ENCODE results near the gene PTPRT. TPM values are rescaled to one million over a fixed set of nuclear protein-coding genes. Genes with fewer than 3 reads are reported as not detected.

The PTPRT gene
- total and polyA plus RNA-seq, 4 donors = 0.14 to 2.8 (median 0.40) TPM

DNA sequence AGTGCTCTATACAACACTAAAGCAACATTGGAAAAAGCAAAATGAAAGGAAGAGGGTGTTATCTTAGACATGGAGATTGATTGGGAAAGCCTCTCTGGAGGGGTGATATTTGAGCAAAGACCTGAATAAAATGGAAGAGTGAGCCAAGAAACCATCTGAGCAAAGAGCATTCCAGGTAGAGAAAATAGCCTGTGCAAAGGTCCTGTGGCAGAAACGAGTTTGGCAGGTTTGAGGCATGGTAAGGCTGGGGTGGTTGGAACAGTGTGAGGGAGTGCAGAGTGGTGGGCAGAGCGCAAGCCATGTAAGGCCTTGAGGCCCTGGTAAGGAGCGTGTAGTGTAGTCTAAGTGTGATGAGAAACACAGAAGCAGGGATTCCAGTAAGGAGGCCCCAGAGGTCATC is 40.0 kb upstream of the PTPRT start:
- H3K4me1 ChIP-seq (ENCODE audit: control insufficient read depth in 4 of 4, insufficient read depth in 4 of 4, low read length in 3 of 4) = no peaks in the 10 kb centered on the region
- H3K4me3 ChIP-seq (ENCODE audit: low read depth in 1 of 3, low read length in 3 of 3) = no peak overlapping the region
- H3K9ac ChIP-seq (ENCODE audit: low read depth in 1 of 2, low read length in 2 of 2) = no peak overlapping the region
- DNase-seq (ENCODE audit: low spot score) = no peak
- H3K27me3 ChIP-seq (ENCODE audit: control insufficient read depth in 4 of 4, insufficient read depth in 4 of 4, low read length in 3 of 4) = peaks cover 0 to 5% (median 2%) of the 10 kb centered on the region in 4 donors
- 74% methylated on average over 3 of the region's 3 CpGs for WGBS
- H3K36me3 ChIP-seq (ENCODE audit: control insufficient read depth in 4 of 4, insufficient read depth in 3 of 4, low read depth in 1 of 4, low read length in 3 of 4) = no peaks in the 10 kb centered on the region
- TF ChIP-seq ATF3 (IDR thresholded peaks at IDR 0.05) = no peak
- no peaks in the 10 kb centered on the region for H3K9me3 ChIP-seq (ENCODE audit: control insufficient read depth in 4 of 4, low read length in 3 of 4)
- no peak overlapping the region for H3K27ac ChIP-seq (ENCODE audit: low read depth in 1 of 2, low read length in 2 of 2)

DNA sequence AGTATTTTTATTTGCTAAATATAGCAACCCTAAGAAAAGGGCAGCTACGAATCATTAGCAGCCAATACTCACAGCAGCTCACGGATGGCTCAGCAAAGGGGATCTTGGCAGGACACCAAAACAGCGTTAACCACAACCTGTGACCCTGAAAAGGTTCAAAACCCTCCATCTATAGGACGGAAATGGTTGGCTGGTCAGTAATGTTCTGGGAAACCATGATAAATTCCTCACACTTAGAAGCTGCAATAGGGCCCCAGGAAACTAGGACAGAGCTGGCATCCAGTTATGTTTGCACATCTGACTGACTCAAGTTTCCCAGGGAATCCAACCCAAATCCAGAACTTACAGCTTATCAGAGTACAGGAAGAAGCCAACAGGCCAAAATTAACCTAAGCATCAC is 30.9 kb upstream of the PTPRT start:
- no peak for DNase-seq (ENCODE audit: low spot score)
- Histone ChIP-seq H3K27me3 (ENCODE audit: control insufficient read depth in 4 of 4, insufficient read depth in 4 of 4, low read length in 3 of 4) (no peaks in the 10 kb centered on the region), H3K27ac (ENCODE audit: low read depth in 1 of 2, low read length in 2 of 2) (no peak overlapping the region), H3K9me3 (ENCODE audit: control insufficient read depth in 4 of 4, low read length in 3 of 4) (no peaks in the 10 kb centered on the region), H3K36me3 (ENCODE audit: control insufficient read depth in 4 of 4, insufficient read depth in 3 of 4, low read depth in 1 of 4, low read length in 3 of 4) (no peaks in the 10 kb centered on the region), H3K4me3 (ENCODE audit: low read depth in 1 of 3, low read length in 3 of 3) (no peak overlapping the region), H3K4me1 (ENCODE audit: control insufficient read depth in 4 of 4, insufficient read depth in 4 of 4, low read length in 3 of 4) (no peaks in the 10 kb centered on the region), H3K9ac (ENCODE audit: low read depth in 1 of 2, low read length in 2 of 2) (no peak overlapping the region)
- TF ChIP-seq, protein P1, sequence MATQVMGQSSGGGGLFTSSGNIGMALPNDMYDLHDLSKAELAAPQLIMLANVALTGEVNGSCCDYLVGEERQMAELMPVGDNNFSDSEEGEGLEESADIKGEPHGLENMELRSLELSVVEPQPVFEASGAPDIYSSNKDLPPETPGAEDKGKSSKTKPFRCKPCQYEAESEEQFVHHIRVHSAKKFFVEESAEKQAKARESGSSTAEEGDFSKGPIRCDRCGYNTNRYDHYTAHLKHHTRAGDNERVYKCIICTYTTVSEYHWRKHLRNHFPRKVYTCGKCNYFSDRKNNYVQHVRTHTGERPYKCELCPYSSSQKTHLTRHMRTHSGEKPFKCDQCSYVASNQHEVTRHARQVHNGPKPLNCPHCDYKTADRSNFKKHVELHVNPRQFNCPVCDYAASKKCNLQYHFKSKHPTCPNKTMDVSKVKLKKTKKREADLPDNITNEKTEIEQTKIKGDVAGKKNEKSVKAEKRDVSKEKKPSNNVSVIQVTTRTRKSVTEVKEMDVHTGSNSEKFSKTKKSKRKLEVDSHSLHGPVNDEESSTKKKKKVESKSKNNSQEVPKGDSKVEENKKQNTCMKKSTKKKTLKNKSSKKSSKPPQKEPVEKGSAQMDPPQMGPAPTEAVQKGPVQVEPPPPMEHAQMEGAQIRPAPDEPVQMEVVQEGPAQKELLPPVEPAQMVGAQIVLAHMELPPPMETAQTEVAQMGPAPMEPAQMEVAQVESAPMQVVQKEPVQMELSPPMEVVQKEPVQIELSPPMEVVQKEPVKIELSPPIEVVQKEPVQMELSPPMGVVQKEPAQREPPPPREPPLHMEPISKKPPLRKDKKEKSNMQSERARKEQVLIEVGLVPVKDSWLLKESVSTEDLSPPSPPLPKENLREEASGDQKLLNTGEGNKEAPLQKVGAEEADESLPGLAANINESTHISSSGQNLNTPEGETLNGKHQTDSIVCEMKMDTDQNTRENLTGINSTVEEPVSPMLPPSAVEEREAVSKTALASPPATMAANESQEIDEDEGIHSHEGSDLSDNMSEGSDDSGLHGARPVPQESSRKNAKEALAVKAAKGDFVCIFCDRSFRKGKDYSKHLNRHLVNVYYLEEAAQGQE (IDR thresholded peaks at IDR 0.05) = no peak
- no peak for TF ChIP-seq FOXA1 (IDR thresholded peaks at IDR 0.05)
- TF ChIP-seq EGR1 (IDR thresholded peaks at IDR 0.05; ENCODE audit: low read depth in 2 of 2) = no peak
- no peak for TF ChIP-seq YY1 (IDR thresholded peaks at IDR 0.05)
- no peak for TF ChIP-seq RAD21 (IDR thresholded peaks at IDR 0.05)
- TF ChIP-seq GABPA (IDR thresholded peaks at IDR 0.05 in 1 of 2, conservative IDR thresholded peaks at IDR 0.05 in 1 of 2) = no peak
- TF ChIP-seq TAF1 (conservative IDR thresholded peaks at IDR 0.05) = no peak
- TF ChIP-seq MAX (IDR thresholded peaks at IDR 0.05) = no peak
- TF ChIP-seq NR2F2 (IDR thresholded peaks at IDR 0.05) = no peak
- TF ChIP-seq FOXA2 (IDR thresholded peaks at IDR 0.05) = no peak
- TF ChIP-seq, protein P2, sequence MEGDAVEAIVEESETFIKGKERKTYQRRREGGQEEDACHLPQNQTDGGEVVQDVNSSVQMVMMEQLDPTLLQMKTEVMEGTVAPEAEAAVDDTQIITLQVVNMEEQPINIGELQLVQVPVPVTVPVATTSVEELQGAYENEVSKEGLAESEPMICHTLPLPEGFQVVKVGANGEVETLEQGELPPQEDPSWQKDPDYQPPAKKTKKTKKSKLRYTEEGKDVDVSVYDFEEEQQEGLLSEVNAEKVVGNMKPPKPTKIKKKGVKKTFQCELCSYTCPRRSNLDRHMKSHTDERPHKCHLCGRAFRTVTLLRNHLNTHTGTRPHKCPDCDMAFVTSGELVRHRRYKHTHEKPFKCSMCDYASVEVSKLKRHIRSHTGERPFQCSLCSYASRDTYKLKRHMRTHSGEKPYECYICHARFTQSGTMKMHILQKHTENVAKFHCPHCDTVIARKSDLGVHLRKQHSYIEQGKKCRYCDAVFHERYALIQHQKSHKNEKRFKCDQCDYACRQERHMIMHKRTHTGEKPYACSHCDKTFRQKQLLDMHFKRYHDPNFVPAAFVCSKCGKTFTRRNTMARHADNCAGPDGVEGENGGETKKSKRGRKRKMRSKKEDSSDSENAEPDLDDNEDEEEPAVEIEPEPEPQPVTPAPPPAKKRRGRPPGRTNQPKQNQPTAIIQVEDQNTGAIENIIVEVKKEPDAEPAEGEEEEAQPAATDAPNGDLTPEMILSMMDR (IDR thresholded peaks at IDR 0.05; ENCODE audit: low read depth, low read length, missing input control) = no peak
- TF ChIP-seq HNF4G (IDR thresholded peaks at IDR 0.05) = no peak
- no peak for TF ChIP-seq ATF3 (IDR thresholded peaks at IDR 0.05)
- no peak for TF ChIP-seq RXRA (IDR thresholded peaks at IDR 0.05)
- no peak for TF ChIP-seq HNF4A (conservative IDR thresholded peaks at IDR 0.05)
- no peak for TF ChIP-seq ZBTB33 (IDR thresholded peaks at IDR 0.05)
- no peak for TF ChIP-seq SP1 (IDR thresholded peaks at IDR 0.05)
- WGBS = 46% methylated on average over 4 of the region's 4 CpGs

All from liver (tissue), 9 donors.